T-helper 1 cell (primary cell): ENCODE data around the gene CNBD2.
"Not testable (repeated sequence)": the region's sequence is repeated elsewhere in the genome, so short reads cannot be mapped to it uniquely, and the experiment has no call there.

ENCODE experiments used
- DNase-seq, 5 donors: peaks; one replicate each; pipeline ENCODE4 v3.0.0-alpha.2; 2012 to 2020

Gene CNBD2

GRCh38 chr20:36064658-36065426, 96.5 kb downstream of the CNBD2 start:
- DNase-seq = peak; percentile 84 to 92 (median 87)

- no peak for DNase-seq
Measured at GRCh38 chr20:36065427-36065998, 97.1 kb downstream of the CNBD2 start.

GRCh38 chr20:36066777-36067176, 98.4 kb downstream of the CNBD2 start:
- DNase-seq = no peak

- not testable (repeated sequence) for DNase-seq
Measured at GRCh38 chr20:36068526-36068925, 100.1 kb downstream of the CNBD2 start.

GRCh38 chr20:36070451-36070850, 102.1 kb downstream of the CNBD2 start:
- no peak for DNase-seq

- no peak for DNase-seq
Measured at GRCh38 chr20:36071848-36072247, 103.5 kb downstream of the CNBD2 start.

GRCh38 chr20:36074983-36075382, 106.6 kb downstream of the CNBD2 start:
- no peak for DNase-seq

GRCh38 chr20:36077762-36078161, 109.4 kb downstream of the CNBD2 start:
- DNase-seq = not testable (repeated sequence)

GRCh38 chr20:36079486-36079885, 111.1 kb downstream of the CNBD2 start:
- DNase-seq = no peak

GRCh38 chr20:36079984-36080383, 111.6 kb downstream of the CNBD2 start:
- DNase-seq = not testable (repeated sequence)
